Esophagus squamous epithelium (tissue), 5 donors: ENCODE results near the gene LRR1. TPM values are rescaled to one million over a fixed set of nuclear protein-coding genes. Genes with fewer than 3 reads are reported as not detected.

Experiments
- DNase-seq: peaks from one replicate; lab custom pipeline; 2025; lab: John Stamatoyannopoulos, UW
- H3K27ac ChIP-seq, 4 donors: fragments of 200-600 bp; sonication (generic); one replicate each; pipeline ENCODE4 v1.5.1; 2016 to 2019; ENCODE audit warnings: mild to moderate bottlenecking in 1 of 4
- H3K27me3 ChIP-seq, 4 donors: fragments of 200-600 bp; sonication (generic); 1 replicate in 3 of 4; 2 replicates in 1 of 4; pipeline versions ENCODE4 v1.5.1 to v1.6.0; 2017 to 2021; ENCODE audit warnings: antibody characterized with exemption in 1 of 4
- H3K36me3 ChIP-seq, 3 donors: fragments of 200-600 bp; sonication (generic); one replicate each; pipeline ENCODE4 v1.5.1; 2016 to 2019
- H3K4me1 ChIP-seq, 3 donors: fragments of 200-600 bp; sonication (generic); one replicate each; pipeline ENCODE4 v1.5.1; 2017 to 2019
- H3K4me3 ChIP-seq, 4 donors: fragments of 200-600 bp; sonication (generic); 1 replicate in 3 of 4; 2 replicates in 1 of 4; pipeline ENCODE4 v1.5.1; 2016 to 2019; ENCODE audit warnings: mild to moderate bottlenecking in 2 of 4, moderate library complexity in 1 of 4
- H3K9me3 ChIP-seq, 3 donors: fragments of 200-600 bp; sonication (generic); one replicate each; pipeline ENCODE4 v1.5.1; 2016 to 2019
- POLR2A ChIP-seq, 4 donors: fragments of 450-650 bp; IDR thresholded peaks; one replicate each; pipeline ENCODE4 v1.6.1; 2017; ENCODE audit warnings: antibody characterized with exemption in 4 of 4, mild to moderate bottlenecking in 4 of 4, moderate library complexity in 3 of 4
- WGBS, 2 donors: methylation state at CpG; one replicate each; pipeline ENCODE4 v1.1.5; 2018; 5-methylcytosine and 5-hydroxymethylcytosine counted together
- intact Hi-C: fragments of 100-400 bp; cut with DNase I; formaldehyde crosslinking; loops from one replicate; pipeline ENCODE4 v1.15.0; 2022
- total RNA-seq, 4 donors: library from RNA; depleted of rRNA; stranded (reverse); fragments of >200 nt; gene quantifications; one replicate each; pipeline ENCODE4 v1.1.0, GENCODE V29; 2016
- TF ChIP-seq, protein P1 (sequence below), 6 experiments: fragments of 450-650 bp in 4 of 6; fragments of 200-600 bp in 2 of 6; sonication (generic) in 2 of 6; IDR thresholded peaks; one replicate each; pipeline ENCODE4 v1.5.1; 2016 to 2019; ENCODE audit warnings: antibody characterized with exemption in 6 of 6, mild to moderate bottlenecking in 4 of 6, moderate library complexity in 4 of 6
- donor health status: DM: yes; HTN: yes; CAD: no.

Gene LRR1
- total RNA-seq, 4 donors from 2014 or later, result 5.5 to 19.8 (median 12.8) TPM

DNA sequence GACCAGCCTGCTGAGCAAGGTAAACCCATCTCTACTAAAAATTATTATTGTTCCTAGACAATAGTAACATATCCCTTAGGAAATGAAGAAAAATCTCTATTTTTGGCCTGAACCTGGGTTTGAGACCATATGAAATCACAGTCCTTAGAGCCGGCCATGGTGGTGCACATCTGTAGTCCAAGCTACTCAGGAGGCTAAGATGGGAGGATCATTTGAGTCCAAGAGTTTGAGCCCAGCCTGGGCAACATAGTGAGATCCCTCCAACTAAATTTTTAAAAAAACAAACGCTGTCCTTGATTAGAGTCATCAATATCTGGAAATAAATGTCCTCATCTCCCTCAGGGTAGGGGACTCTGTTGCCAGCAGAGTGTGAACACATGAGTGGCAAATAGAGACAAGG, 47.2 kb upstream of the LRR1 start:
- 65 to 76% methylated on average over 2 of the region's 2 CpGs for WGBS, 2 donors
- intact Hi-C loops, result no loop called here

DNA sequence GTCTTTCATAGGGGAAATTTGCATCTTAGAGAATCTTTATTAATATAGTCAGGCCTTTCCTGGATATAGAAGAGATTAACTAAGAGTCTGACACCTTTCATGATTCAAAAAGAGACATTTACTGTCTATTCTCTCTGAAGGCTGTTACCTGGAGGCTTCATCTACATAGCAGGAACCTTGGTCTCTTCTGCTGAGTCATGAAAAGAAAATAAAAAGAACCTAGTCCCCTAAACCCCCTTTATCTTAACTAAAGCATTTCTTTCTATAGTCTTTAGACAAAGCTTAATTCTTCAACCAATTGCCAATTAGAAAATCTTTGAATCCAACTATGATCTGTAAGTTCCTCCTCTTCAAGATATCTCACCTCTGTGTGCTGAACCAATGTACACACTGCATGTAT, 45.6 kb upstream of the LRR1 start:
- intact Hi-C loops, result no loop called here
- Histone ChIP-seq H3K9me3 (no peaks in the 10 kb centered on the region), H3K27ac (no peak overlapping the region), H3K4me3 (no peak overlapping the region), H3K4me1 (no peaks in the 10 kb centered on the region), H3K36me3 (no peaks in the 10 kb centered on the region), H3K27me3 (no peaks in the 10 kb centered on the region)
- no peak for DNase-seq
- TF ChIP-seq, protein P1, sequence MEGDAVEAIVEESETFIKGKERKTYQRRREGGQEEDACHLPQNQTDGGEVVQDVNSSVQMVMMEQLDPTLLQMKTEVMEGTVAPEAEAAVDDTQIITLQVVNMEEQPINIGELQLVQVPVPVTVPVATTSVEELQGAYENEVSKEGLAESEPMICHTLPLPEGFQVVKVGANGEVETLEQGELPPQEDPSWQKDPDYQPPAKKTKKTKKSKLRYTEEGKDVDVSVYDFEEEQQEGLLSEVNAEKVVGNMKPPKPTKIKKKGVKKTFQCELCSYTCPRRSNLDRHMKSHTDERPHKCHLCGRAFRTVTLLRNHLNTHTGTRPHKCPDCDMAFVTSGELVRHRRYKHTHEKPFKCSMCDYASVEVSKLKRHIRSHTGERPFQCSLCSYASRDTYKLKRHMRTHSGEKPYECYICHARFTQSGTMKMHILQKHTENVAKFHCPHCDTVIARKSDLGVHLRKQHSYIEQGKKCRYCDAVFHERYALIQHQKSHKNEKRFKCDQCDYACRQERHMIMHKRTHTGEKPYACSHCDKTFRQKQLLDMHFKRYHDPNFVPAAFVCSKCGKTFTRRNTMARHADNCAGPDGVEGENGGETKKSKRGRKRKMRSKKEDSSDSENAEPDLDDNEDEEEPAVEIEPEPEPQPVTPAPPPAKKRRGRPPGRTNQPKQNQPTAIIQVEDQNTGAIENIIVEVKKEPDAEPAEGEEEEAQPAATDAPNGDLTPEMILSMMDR (IDR thresholded peaks at IDR 0.05), result no peak
- TF ChIP-seq POLR2A (IDR thresholded peaks at IDR 0.05), result no peak

More for the DNA sequence above, 47.2 kb upstream of the LRR1 start:
- Histone ChIP-seq H3K4me3 (no peak overlapping the region), H3K27ac (no peak overlapping the region), H3K4me1 (no peaks in the 10 kb centered on the region), H3K9me3 (no peaks in the 10 kb centered on the region), H3K27me3 (no peaks in the 10 kb centered on the region), H3K36me3 (no peaks in the 10 kb centered on the region)
- TF ChIP-seq, protein P1 (IDR thresholded peaks at IDR 0.05), result no peak
- TF ChIP-seq POLR2A (IDR thresholded peaks at IDR 0.05), result no peak
- DNase-seq, result no peak

DNA sequence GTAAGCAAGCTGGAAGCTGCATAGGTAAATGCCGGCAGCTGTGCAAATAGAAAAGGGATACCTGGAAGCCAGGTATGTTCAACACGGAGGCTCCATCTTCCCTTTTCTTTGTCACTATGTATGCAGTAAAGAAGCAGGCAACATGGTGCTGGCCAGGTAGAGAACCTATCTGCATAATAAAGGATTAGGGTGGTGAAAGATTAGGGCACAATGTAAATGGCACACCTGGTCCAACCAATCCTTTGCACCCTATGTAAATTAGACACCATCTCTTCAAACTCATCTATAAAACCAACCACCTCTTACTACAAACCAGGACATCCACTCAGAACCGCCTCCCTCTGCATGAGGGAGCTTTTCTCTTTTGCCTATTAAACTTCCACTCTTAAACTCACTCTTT, 44.8 kb upstream of the LRR1 start:
- Histone ChIP-seq H3K9me3 (no peaks in the 10 kb centered on the region), H3K4me3 (no peak overlapping the region), H3K36me3 (no peaks in the 10 kb centered on the region), H3K27me3 (no peaks in the 10 kb centered on the region), H3K4me1 (no peaks in the 10 kb centered on the region), H3K27ac (no peak overlapping the region)
- no peak for DNase-seq
- WGBS, 2 donors, result 65% methylated on average over 3 of the region's 3 CpGs
- intact Hi-C loops, result no loop called here
- TF ChIP-seq POLR2A (IDR thresholded peaks at IDR 0.05), result no peak
- TF ChIP-seq, protein P1 (IDR thresholded peaks at IDR 0.05), result no peak

DNA sequence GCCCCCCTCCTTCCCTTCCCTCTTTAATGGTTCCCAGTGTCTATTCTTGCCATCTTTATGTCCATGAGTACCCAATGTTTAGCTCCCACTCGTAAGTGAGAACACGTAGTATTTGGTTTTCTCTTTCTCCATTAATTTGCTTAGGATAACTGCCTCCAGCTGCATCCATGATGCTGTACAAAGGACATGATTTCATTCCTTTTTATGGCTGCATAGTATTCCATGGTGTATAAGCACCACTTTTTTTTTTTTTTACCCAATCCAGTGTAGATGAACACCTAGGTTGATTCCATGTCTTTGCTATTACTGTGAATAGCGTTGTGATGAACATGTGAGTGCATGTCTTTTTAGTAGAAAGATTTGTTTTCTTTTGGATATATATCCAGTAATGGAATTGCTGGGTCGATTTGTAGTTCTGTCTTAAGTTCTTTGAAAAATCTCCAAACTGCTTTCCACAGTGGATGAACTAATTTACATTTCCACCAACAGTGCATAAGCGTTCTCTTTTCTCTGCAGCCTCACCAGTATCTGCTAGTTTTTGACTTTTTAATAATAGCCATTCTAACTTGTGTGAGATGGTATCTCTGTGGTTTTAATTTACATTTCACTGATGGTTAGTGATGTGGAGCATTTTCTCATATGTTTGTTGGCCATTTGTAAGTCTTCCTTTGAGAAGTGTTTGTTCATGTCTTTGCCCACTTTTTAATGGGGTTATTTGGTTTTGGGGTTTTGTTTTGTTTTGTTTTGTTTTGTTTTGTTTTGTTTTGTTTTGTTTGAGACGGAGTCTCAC, 38.6 kb upstream of the LRR1 start:
- no peaks in the 10 kb centered on the region for H3K4me1 ChIP-seq
- H3K4me3 ChIP-seq, result no peak overlapping the region
- no peaks in the 10 kb centered on the region for H3K36me3 ChIP-seq
- H3K27ac ChIP-seq, result no peak overlapping the region
- intact Hi-C loops, result no loop called here
- 71 to 74% methylated on average over 6 of the region's 6 CpGs for WGBS, 2 donors
- TF ChIP-seq, protein P1 (IDR thresholded peaks at IDR 0.05), result no peak
- no peak for TF ChIP-seq POLR2A (IDR thresholded peaks at IDR 0.05)
- H3K9me3 ChIP-seq, result no peaks in the 10 kb centered on the region
- DNase-seq, result no peak
- no peaks in the 10 kb centered on the region for H3K27me3 ChIP-seq

DNA sequence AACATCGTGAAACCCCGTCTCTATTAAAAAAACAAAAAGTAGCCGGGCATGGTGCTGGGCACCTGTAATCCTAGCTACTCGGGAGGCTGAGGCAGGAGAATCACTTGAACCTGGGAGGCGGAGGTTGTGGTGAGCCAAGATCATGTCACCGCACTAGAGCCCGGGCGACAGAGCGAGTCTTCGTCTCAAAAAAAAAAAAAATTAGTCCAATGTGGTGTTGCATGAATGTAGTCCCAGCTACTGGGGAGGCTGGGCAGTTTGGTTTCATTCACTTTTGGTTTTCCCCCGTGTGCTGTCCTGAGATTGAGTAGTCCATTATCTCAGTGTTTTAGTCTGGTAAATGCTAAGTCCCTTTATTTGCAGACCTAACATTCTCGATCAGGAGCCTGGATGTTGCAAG, 32.0 kb upstream of the LRR1 start:
- peaks cover 0 to 7% (median 0%) of the 10 kb centered on the region in 3 donors for H3K36me3 ChIP-seq
- intact Hi-C loops, result no loop called here
- no peak overlapping the region for H3K4me3 ChIP-seq
- H3K9me3 ChIP-seq, result no peaks in the 10 kb centered on the region
- 82 to 90% methylated on average over 12 of the region's 12 CpGs for WGBS, 2 donors
- no peaks in the 10 kb centered on the region for H3K4me1 ChIP-seq
- no peak overlapping the region for H3K27ac ChIP-seq
- TF ChIP-seq POLR2A (IDR thresholded peaks at IDR 0.05), result no peak
- TF ChIP-seq, protein P1 (IDR thresholded peaks at IDR 0.05), result no peak
- no peaks in the 10 kb centered on the region for H3K27me3 ChIP-seq
- no peak for DNase-seq
